ENCODE data around the gene FIGNL2. TPM values are rescaled to one million over a fixed set of nuclear protein-coding genes. Genes with fewer than 3 reads are reported as not detected.

The FIGNL2 gene
- total and polyA plus RNA-seq, 2 of the 4 experiments (the other 2 are of a cell fraction): under 0.01 to 0.12 TPM

- BruUV-seq (replicated peaks): no TSS peak
- no peak overlapping the region for H3K4me3 ChIP-seq (ENCODE audit: insufficient read depth, low read depth, low read length)
- no peaks in the 10 kb centered on the region for H3K9me3 ChIP-seq (ENCODE audit: control insufficient read depth, insufficient read depth, low read length)
- no peak overlapping the region for H2AK9ac ChIP-seq (replicated peaks; ENCODE audit: low read depth, low read length, poor library complexity)
- no peak overlapping the region for H2BK20ac ChIP-seq (ENCODE audit: low read depth, low read length)
- TF ChIP-seq MAFK (IDR thresholded peaks at IDR 0.05; ENCODE audit: low read depth, low read length): no peak
- TF ChIP-seq ELK1 (IDR thresholded peaks at IDR 0.05; ENCODE audit: borderline replicate concordance, low read depth, low read length): no peak
- TF ChIP-seq SMC3 (IDR thresholded peaks at IDR 0.05; ENCODE audit: low read depth, low read length): no peak
- TF ChIP-seq FOS (IDR thresholded peaks at IDR 0.05; ENCODE audit: low read depth, low read length): no peak
- no peak for TF ChIP-seq RFX5 (IDR thresholded peaks at IDR 0.05; ENCODE audit: low read depth, low read length)
- no peak for TF ChIP-seq NFE2L2 (IDR thresholded peaks at IDR 0.05; ENCODE audit: low read depth, low read length)
- no peak for TF ChIP-seq POLR2A (IDR thresholded peaks at IDR 0.05; ENCODE audit: low read depth, low read length)
- no peak for TF ChIP-seq BHLHE40 (IDR thresholded peaks at IDR 0.05; ENCODE audit: low read depth, low read length)
- no peak for TF ChIP-seq USF2 (IDR thresholded peaks at IDR 0.05; ENCODE audit: low read depth, low read length)
- TF ChIP-seq CEBPB (IDR thresholded peaks at IDR 0.05; ENCODE audit: low read depth, low read length): no peak
- no peak for TF ChIP-seq RAD21 (IDR thresholded peaks at IDR 0.05; ENCODE audit: low read length)
- no peak for TF ChIP-seq RCOR1 (IDR thresholded peaks at IDR 0.05; ENCODE audit: insufficient replicate concordance, low read length)
- no peak for TF ChIP-seq CHD1 (IDR thresholded peaks at IDR 0.05; ENCODE audit: low read depth, low read length)
- no peak overlapping the region for H2AK5ac ChIP-seq (ENCODE audit: low read depth, low read length)
- H3K27ac ChIP-seq (ENCODE audit: insufficient read depth, low read length): no peak overlapping the region
- intact Hi-C loops (cut with micrococcal nuclease): no loop called here
- dilution Hi-C loops (cut with HindIII; ENCODE audit: low sequenced_read_pairs, unreplicated experiment): loop anchor here (25.0 kb wide), 1 partner anchor 91 kb away; the partner anchor contains the start of gene ACVR1B
- H2BK120ac ChIP-seq (ENCODE audit: low read depth, low read length): no peak overlapping the region
- H3K79me1 ChIP-seq (ENCODE audit: low read depth in 1 of 2, low read length in 2 of 2): no peaks in the 10 kb centered on the region
- H2AFZ ChIP-seq (replicated peaks; ENCODE audit: low read length, poor library complexity): no peak overlapping the region
- peaks cover 2% of the 10 kb centered on the region; the same call in 1 of the 2 replicates for H3K4me1 ChIP-seq (ENCODE audit: control insufficient read depth, insufficient read depth, low read length)
- no peak overlapping the region for H3K14ac ChIP-seq (replicated peaks; ENCODE audit: low read depth, low read length)
- no peaks in the 10 kb centered on the region for H3K9me1 ChIP-seq (ENCODE audit: insufficient read depth, low read length)
- no peak for DNase-seq
- no peak overlapping the region for H4K5ac ChIP-seq (ENCODE audit: low read depth, low read length)
- ATAC-seq (ENCODE audit: low read depth): no peak
- CTCF ChIA-PET: no interaction called here
- no peak overlapping the region for H2BK5ac ChIP-seq (ENCODE audit: low read depth, low read length, poor library complexity, severe bottlenecking)
- H4K91ac ChIP-seq (ENCODE audit: insufficient read depth, low read depth, low read length): no peak overlapping the region
- H2BK15ac ChIP-seq (ENCODE audit: low read depth, low read length): no peak overlapping the region
- H3K36me3 ChIP-seq (ENCODE audit: control insufficient read depth, insufficient read depth, low read length): no peaks in the 10 kb centered on the region
- no peak overlapping the region for H3K9ac ChIP-seq (ENCODE audit: low read depth, low read length)
- no peak overlapping the region for H3K4ac ChIP-seq (ENCODE audit: low read depth, low read length)
- no peak overlapping the region for H3K56ac ChIP-seq (ENCODE audit: extremely low read depth, insufficient read depth, low read length)
- WGBS, 2 experiments (ENCODE audit: extremely low coverage in 2 of 2, insufficient read length in 1 of 2): no CpG with 5 or more reads among the region's 6 CpGs
- no peak overlapping the region for H4K8ac ChIP-seq (ENCODE audit: low read depth in 2 of 2, low read length in 2 of 2)
- in situ Hi-C loops (cut with MboI; ENCODE audit: low sequenced_read_pairs): loop anchor here (5.0 kb wide), 1 partner anchor 449 kb away; the partner anchor contains the start of gene SLC4A8
- H3K4me2 ChIP-seq (ENCODE audit: low read depth, low read length): no peak overlapping the region
- no peak overlapping the region for H3K18ac ChIP-seq (ENCODE audit: low read depth, low read length)
- POLR2A ChIA-PET (ENCODE audit: unreplicated experiment): no interaction called here
- H3K27me3 ChIP-seq (ENCODE audit: control insufficient read depth, insufficient read depth, low read length): peaks cover 37% of the 10 kb centered on the region
- H3K23ac ChIP-seq (ENCODE audit: low read depth, low read length): no peak overlapping the region
- no peaks in the 10 kb centered on the region for H4K20me1 ChIP-seq (ENCODE audit: insufficient read depth, low read length)
Measured at GRCh38 chr12:51871126-51871525, 22.6 kb upstream of the FIGNL2 start.

Data from IMR-90 (cell line).